GM23248 (cell line): ENCODE results near the gene CSHL1.
"Not testable (repeated sequence)": the region's sequence is repeated elsewhere in the genome, so short reads cannot be mapped to it uniquely, and the experiment has no call there.

ENCODE experiments used
- EZH2 ChIP-seq: fragments of 200-600 bp; sonication (generic); IDR thresholded peaks from 2 replicates; pipeline ENCODE4 v1.6.1; 2018; ENCODE audit warnings: antibody characterized with exemption, mild to moderate bottlenecking; ENCODE audit not compliant: insufficient read depth, poor library complexity, severe bottlenecking
- EZH2phosphoT487 ChIP-seq: fragments of 200-600 bp; sonication (generic); IDR thresholded peaks from 2 replicates; pipeline ENCODE4 v1.6.1; 2018; ENCODE audit warnings: antibody characterized with exemption, moderate library complexity, mild to moderate bottlenecking, low read depth; ENCODE audit not compliant: insufficient read depth

- TF ChIP-seq EZH2phosphoT487, EZH2: not testable (repeated sequence)
These were observed 3.8 kb downstream of the CSHL1 start for GRCh38 chr17:63907161-63907778.
